ENCODE results near the gene SAE1. TPM values are rescaled to one million over a fixed set of nuclear protein-coding genes. Genes with fewer than 3 reads are reported as not detected.

The SAE1 gene
- total and polyA plus RNA-seq, 10 of the 15 experiments (the other 5 are each of a cell fraction or from before 2014, with no cell fraction given), result 62.0 to 246 (median 148) TPM

- H3K9me3 ChIP-seq (replicated peaks; ENCODE audit: control insufficient read depth, insufficient read depth, low read length), result peaks cover 3% of the 10 kb centered on the region; the same call in 1 of the 3 replicates
- intact Hi-C loops (cut with micrococcal nuclease; ENCODE audit: unreplicated experiment), result no loop called here
- peak overlapping the region; percentile 59 for H3K4me2 ChIP-seq (ENCODE audit: control insufficient read depth, insufficient read depth)
- no peak overlapping the region for H3K27ac ChIP-seq (ENCODE audit: control insufficient read depth, insufficient read depth)
- SMC1A ChIA-PET (ENCODE audit: uncharacterized antibody, unreplicated experiment), result interaction anchor here (0.8 to 1.0 kb wide), 2 partner anchors 9 to 90 kb away, joined by 3 read pairs; no protein-coding TSS in a partner anchor
- POLR2A ChIA-PET, result interaction anchor here (1.0 kb wide), 1 partner anchor 14 kb away, joined by 3 read pairs; no protein-coding TSS in a partner anchor
- RAD21 ChIA-PET (ENCODE audit: unreplicated experiment), result interaction anchor here (1.2 to 2.1 kb wide), 2 partner anchors 100 to 110 kb away, joined by 3 to 4 read pairs; no protein-coding TSS in a partner anchor
- BruUV-seq (replicated peaks), result no TSS peak
- TF ChIP-seq MLLT1 (IDR thresholded peaks at IDR 0.05) (no peak), E2F4 (IDR thresholded peaks at IDR 0.05; ENCODE audit: low read depth, low read length) (no peak), NFXL1 (IDR thresholded peaks at IDR 0.05; ENCODE audit: borderline replicate concordance) (no peak), RFX5 (IDR thresholded peaks at IDR 0.05; ENCODE audit: low read depth, low read length) (no peak), POLR2AphosphoS5 (IDR thresholded peaks at IDR 0.05; ENCODE audit: low read length) (no peak), PAX8 (IDR thresholded peaks at IDR 0.05) (no peak), NR2C2 (IDR thresholded peaks at IDR 0.05; ENCODE audit: borderline replicate concordance, control insufficient read depth, insufficient read length, low read depth) (no peak), HCFC1 (IDR thresholded peaks at IDR 0.05; ENCODE audit: low read length) (no peak), USF1 (IDR thresholded peaks at IDR 0.05; ENCODE audit: borderline replicate concordance, extremely low read length, insufficient read depth, low read depth, low read length) (no peak), EED (IDR thresholded peaks at IDR 0.05; ENCODE audit: low read depth) (no peak), ZNF24 (IDR thresholded peaks at IDR 0.05) (no peak), NFIC (IDR thresholded peaks at IDR 0.05; ENCODE audit: low read depth, low read length) (no peak), TCF12 (IDR thresholded peaks at IDR 0.05; ENCODE audit: low read depth, low read length) (no peak)
- DNase-seq (ENCODE audit: low read depth, low spot score) (no peak), FAIRE-seq (no peak), ATAC-seq (no peak)
- in situ Hi-C loops (cut with MboI), result no loop called here
- H3K4me3 ChIP-seq, result 0 out of 2 replicates have a peak overlapping the region, but pooled peaks have one; percentile 42
- peaks cover 3% of the 10 kb centered on the region; the same call in 1 of the 2 replicates for H3K4me1 ChIP-seq (ENCODE audit: control insufficient read depth, insufficient read depth, low read length)
- peaks cover 2% of the 10 kb centered on the region; the same call in 1 of the 2 replicates for H4K20me1 ChIP-seq (ENCODE audit: control insufficient read depth, insufficient read depth)
- H3K27me3 ChIP-seq (replicated peaks in 1 of 2; ENCODE audit: control insufficient read depth in 2 of 2, insufficient read depth in 2 of 2, low read length in 1 of 2), result no peaks in the 10 kb centered on the region
- H3K36me3 ChIP-seq (ENCODE audit: control insufficient read depth in 2 of 2, insufficient read depth in 2 of 2, low read length in 1 of 2), result peaks cover 0 to 3% of the 10 kb centered on the region in 2 experiments
- H2AFZ ChIP-seq (ENCODE audit: control insufficient read depth, low read depth, low read length), result no peak overlapping the region
- H3K79me2 ChIP-seq (ENCODE audit: control insufficient read depth, insufficient read depth, low read length), result peaks cover 81% of the 10 kb centered on the region
- WGBS (ENCODE audit: insufficient coverage, insufficient replicate concordance, low lambda C conversion rate, missing lambda C conversion rate), result 94% methylated on average over 2 of the region's 2 CpGs
- no peak overlapping the region; the same call in 1 of the 2 replicates for H3K9ac ChIP-seq (ENCODE audit: control insufficient read depth, insufficient read depth, low read length)
- CTCF ChIA-PET, result interaction anchor here (1.1 to 4.6 kb wide), 10 partner anchors 9 to 122 kb away, joined by 3 to 32 read pairs (median 4); no protein-coding TSS in a partner anchor
These were observed 3.9 kb downstream of the SAE1 start for GRCh38 chr19:47134545-47134944.

Measured in GM12878 (cell line).